GM12878 (cell line): ENCODE data around the gene NFKBIZ.

ENCODE experiments used
- BHLHE40 ChIP-seq, 2 experiments: fragments of 450-650 bp in 1 of 2; IDR thresholded peaks; 2 replicates each; pipeline ENCODE4 v1.6.1; 2011 to 2017; ENCODE audit warnings: low read depth in 2 of 2, borderline replicate concordance in 1 of 2, improper control_type of control experiment in 1 of 2, low read length in 1 of 2, mild to moderate bottlenecking in 1 of 2
- FOXM1 ChIP-seq: IDR thresholded peaks from 2 replicates; pipeline ENCODE4 v1.6.1; 2012; ENCODE audit warnings: low read depth, mild to moderate bottlenecking, inconsistent platforms, low read length, moderate library complexity
- LARP7 ChIP-seq: fragments of 450-650 bp; IDR thresholded peaks from 2 replicates; pipeline ENCODE4 v1.6.1; 2017; ENCODE audit warnings: mild to moderate bottlenecking
- PML ChIP-seq: IDR thresholded peaks from 2 replicates; pipeline ENCODE4 v1.6.1; 2012; ENCODE audit warnings: low read length, inconsistent platforms
- POLR2A ChIP-seq: IDR thresholded peaks from 2 replicates; pipeline ENCODE4 v1.6.1; 2011; ENCODE audit warnings: low read depth, mild to moderate bottlenecking, low read length
- POLR2AphosphoS5 ChIP-seq: IDR thresholded peaks from 2 replicates; pipeline ENCODE4 v1.6.1; 2011; ENCODE audit warnings: mild to moderate bottlenecking, low read length, inconsistent platforms
- SIN3A ChIP-seq: IDR thresholded peaks from 2 replicates; pipeline ENCODE4 v1.6.1; 2012; ENCODE audit warnings: low read depth, low read length, improper control_type of control experiment
- SIX5 ChIP-seq: IDR thresholded peaks from 2 replicates; pipeline ENCODE4 v1.6.1; 2011; ENCODE audit warnings: mild to moderate bottlenecking, low read depth, low read length, moderate library complexity; ENCODE audit not compliant: severe bottlenecking
- SMAD1 ChIP-seq: fragments of 450-650 bp; IDR thresholded peaks from 2 replicates; pipeline ENCODE4 v1.6.1; 2018; ENCODE audit warnings: mild to moderate bottlenecking, low read depth; ENCODE audit not compliant: partially characterized antibody
- SUZ12 ChIP-seq: fragments of 200-600 bp; sonication (generic); IDR thresholded peaks from one replicate; pipeline ENCODE4 v1.6.1; 2018; ENCODE audit warnings: antibody characterized with exemption, mild to moderate bottlenecking; ENCODE audit not compliant: unreplicated experiment
- ZNF274 ChIP-seq: IDR thresholded peaks from one replicate; pipeline ENCODE4 v1.8.0; 2011; ENCODE audit not compliant: insufficient read length, insufficient read depth
- TF ChIP-seq, protein P1 (sequence below), 3 experiments: IDR thresholded peaks in 2 of 3; conservative IDR thresholded peaks in 1 of 3; 2 replicates each; pipeline ENCODE4 v1.5.1; 2011; ENCODE audit warnings: low read depth in 3 of 3, low read length in 3 of 3, mild to moderate bottlenecking in 3 of 3, control low read depth in 2 of 3, moderate library complexity in 2 of 3, inconsistent platforms in 1 of 3, mixed read lengths in 1 of 3; ENCODE audit not compliant: control insufficient read depth in 2 of 3, insufficient read depth in 1 of 3; ENCODE audit errors: extremely low read depth in 1 of 3
- TF ChIP-seq, protein P2 (sequence below): fragments of 450-650 bp; conservative IDR thresholded peaks from 2 replicates; pipeline ENCODE4 v1.6.1; 2017; ENCODE audit warnings: mild to moderate bottlenecking, moderate library complexity

DNA sequence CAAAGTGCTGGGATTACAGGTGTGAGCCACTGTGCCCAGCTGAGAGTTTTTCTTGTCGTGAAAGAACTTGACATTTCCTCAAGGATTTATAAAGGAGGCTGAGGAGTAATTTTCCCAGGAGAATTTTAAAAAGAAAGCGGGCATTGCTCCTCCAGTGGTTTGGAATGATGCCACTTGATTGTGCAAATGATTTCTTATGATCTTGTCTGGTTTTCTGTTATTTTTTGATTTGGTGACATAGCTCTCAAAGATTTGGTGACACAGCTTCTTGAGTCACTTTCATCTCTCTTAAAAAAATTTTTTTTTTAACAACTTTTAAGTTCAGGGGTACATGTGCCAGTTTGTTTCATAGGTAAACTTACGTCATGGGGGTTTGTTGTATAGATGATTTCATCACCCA is 24.6 kb upstream of the NFKBIZ start:
- TF ChIP-seq, protein P1, sequence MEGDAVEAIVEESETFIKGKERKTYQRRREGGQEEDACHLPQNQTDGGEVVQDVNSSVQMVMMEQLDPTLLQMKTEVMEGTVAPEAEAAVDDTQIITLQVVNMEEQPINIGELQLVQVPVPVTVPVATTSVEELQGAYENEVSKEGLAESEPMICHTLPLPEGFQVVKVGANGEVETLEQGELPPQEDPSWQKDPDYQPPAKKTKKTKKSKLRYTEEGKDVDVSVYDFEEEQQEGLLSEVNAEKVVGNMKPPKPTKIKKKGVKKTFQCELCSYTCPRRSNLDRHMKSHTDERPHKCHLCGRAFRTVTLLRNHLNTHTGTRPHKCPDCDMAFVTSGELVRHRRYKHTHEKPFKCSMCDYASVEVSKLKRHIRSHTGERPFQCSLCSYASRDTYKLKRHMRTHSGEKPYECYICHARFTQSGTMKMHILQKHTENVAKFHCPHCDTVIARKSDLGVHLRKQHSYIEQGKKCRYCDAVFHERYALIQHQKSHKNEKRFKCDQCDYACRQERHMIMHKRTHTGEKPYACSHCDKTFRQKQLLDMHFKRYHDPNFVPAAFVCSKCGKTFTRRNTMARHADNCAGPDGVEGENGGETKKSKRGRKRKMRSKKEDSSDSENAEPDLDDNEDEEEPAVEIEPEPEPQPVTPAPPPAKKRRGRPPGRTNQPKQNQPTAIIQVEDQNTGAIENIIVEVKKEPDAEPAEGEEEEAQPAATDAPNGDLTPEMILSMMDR (IDR thresholded peaks at IDR 0.05 in 2 of 3, conservative IDR thresholded peaks at IDR 0.05 in 1 of 3; ENCODE audit: control insufficient read depth in 2 of 3, extremely low read depth in 1 of 3, insufficient read depth in 1 of 3, low read depth in 3 of 3, low read length in 3 of 3), result no peak
- TF ChIP-seq PML (no peak), POLR2A (no peak), SMAD1 (no peak), BHLHE40 (IDR thresholded peaks at IDR 0.05; ENCODE audit: borderline replicate concordance in 1 of 2, low read depth in 2 of 2, low read length in 1 of 2) (no peak), FOXM1 (no peak), SUZ12 (no peak), SIN3A (no peak), POLR2AphosphoS5 (no peak), LARP7 (no peak), ZNF274 (no peak), SIX5 (no peak)
- TF ChIP-seq, protein P2, sequence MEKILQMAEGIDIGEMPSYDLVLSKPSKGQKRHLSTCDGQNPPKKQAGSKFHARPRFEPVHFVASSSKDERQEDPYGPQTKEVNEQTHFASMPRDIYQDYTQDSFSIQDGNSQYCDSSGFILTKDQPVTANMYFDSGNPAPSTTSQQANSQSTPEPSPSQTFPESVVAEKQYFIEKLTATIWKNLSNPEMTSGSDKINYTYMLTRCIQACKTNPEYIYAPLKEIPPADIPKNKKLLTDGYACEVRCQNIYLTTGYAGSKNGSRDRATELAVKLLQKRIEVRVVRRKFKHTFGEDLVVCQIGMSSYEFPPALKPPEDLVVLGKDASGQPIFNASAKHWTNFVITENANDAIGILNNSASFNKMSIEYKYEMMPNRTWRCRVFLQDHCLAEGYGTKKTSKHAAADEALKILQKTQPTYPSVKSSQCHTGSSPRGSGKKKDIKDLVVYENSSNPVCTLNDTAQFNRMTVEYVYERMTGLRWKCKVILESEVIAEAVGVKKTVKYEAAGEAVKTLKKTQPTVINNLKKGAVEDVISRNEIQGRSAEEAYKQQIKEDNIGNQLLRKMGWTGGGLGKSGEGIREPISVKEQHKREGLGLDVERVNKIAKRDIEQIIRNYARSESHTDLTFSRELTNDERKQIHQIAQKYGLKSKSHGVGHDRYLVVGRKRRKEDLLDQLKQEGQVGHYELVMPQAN, result no peak
